NCI-H526 (cell line): ENCODE results near the gene EMC9.

Source experiments
- DNase-seq, 2 experiments: peaks; one replicate each; lab custom pipeline; 2025; lab: John Stamatoyannopoulos, UW

The EMC9 gene

GRCh38 chr14:24149302-24149969, 8.0 kb upstream of the EMC9 start:
- DNase-seq: no peak

- DNase-seq: no peak
Observed at GRCh38 chr14:24147761-24148428, 6.5 kb upstream of the EMC9 start.

- DNase-seq: peak; percentile 95 to 99
Observed at GRCh38 chr14:24146978-24147760, 5.8 kb upstream of the EMC9 start, which contains the start of gene RNF31. Gene RNF31, plus strand, starts transcription at chr14:24147498. Its CDS starts 201 bp downstream, at chr14:24147699.

- DNase-seq: peak; percentile 95 to 98
Observed at GRCh38 chr14:24146453-24146977, 5.1 kb upstream of the EMC9 start, which contains the start of gene PSME2. Gene PSME2, minus strand, starts transcription at chr14:24146610. Its CDS starts 29 bp downstream, at chr14:24146581.

- peak in 1 of 2 experiments; percentile 70 for DNase-seq
Observed at GRCh38 chr14:24145690-24146452, 4.5 kb upstream of the EMC9 start.

- no peak for DNase-seq
Observed at GRCh38 chr14:24145219-24145618, 3.8 kb upstream of the EMC9 start.

- no peak for DNase-seq
Observed at GRCh38 chr14:24144451-24144850, 3.1 kb upstream of the EMC9 start.

- no peak for DNase-seq
Observed at GRCh38 chr14:24143511-24143910, 2.1 kb upstream of the EMC9 start.

GRCh38 chr14:24139272-24139934, 2.0 kb downstream of the EMC9 start:
- peak in 1 of 2 experiments; percentile 43 for DNase-seq

GRCh38 chr14:24138396-24139271, 2.8 kb downstream of the EMC9 start:
- no peak for DNase-seq

GRCh38 chr14:24137529-24138395, 3.6 kb downstream of the EMC9 start:
- DNase-seq: no peak

- peak; percentile 22 to 40 for DNase-seq
Observed at GRCh38 chr14:24136684-24137528, 4.5 kb downstream of the EMC9 start.

- DNase-seq: peak; percentile 80 to 96
Observed at GRCh38 chr14:24135834-24136683, 5.3 kb downstream of the EMC9 start, which contains the start of gene PSME1. Gene PSME1, plus strand, starts transcription at chr14:24136194. Its CDS starts 69 bp downstream, at chr14:24136263.

- DNase-seq: no peak
Observed at GRCh38 chr14:24135584-24135833, 5.9 kb downstream of the EMC9 start.

- no peak for DNase-seq
Observed at GRCh38 chr14:24133735-24134134, 7.7 kb downstream of the EMC9 start.

GRCh38 chr14:24132976-24133375, 8.4 kb downstream of the EMC9 start:
- DNase-seq: no peak

GRCh38 chr14:24132061-24132685, 9.2 kb downstream of the EMC9 start:
- no peak for DNase-seq
